Endodermal cell (in vitro differentiated cells): Measurements from ENCODE around the gene DHDDS. TPM values are rescaled to one million over a fixed set of nuclear protein-coding genes. Genes with fewer than 3 reads are reported as not detected.

Source experiments
- DNase-seq: peaks from one replicate; pipeline ENCODE4 v3.0.0-alpha.2; 2017
- H3K27ac ChIP-seq: 2 replicates; pipeline ENCODE4 v1.5.1; 2013; ENCODE audit warnings: mild to moderate bottlenecking, low read depth, low read length, moderate library complexity
- H3K27me3 ChIP-seq: 2 replicates; pipeline ENCODE4 v1.6.1; 2013; ENCODE audit warnings: mild to moderate bottlenecking, low read length, moderate library complexity; ENCODE audit not compliant: insufficient read depth, control insufficient read depth, poor library complexity, severe bottlenecking
- H3K36me3 ChIP-seq: 2 replicates; pipeline ENCODE4 v1.7.0; 2013; ENCODE audit warnings: mild to moderate bottlenecking, low read length, moderate library complexity; ENCODE audit not compliant: control insufficient read depth, insufficient read depth
- H3K4me1 ChIP-seq: one replicate; pipeline ENCODE4 v1.7.0; 2013; ENCODE audit warnings: low read length; ENCODE audit not compliant: control insufficient read depth, insufficient read depth
- H3K4me3 ChIP-seq: 2 replicates; pipeline ENCODE4 v1.5.1; 2013; ENCODE audit warnings: mild to moderate bottlenecking, low read length, moderate library complexity
- H3K9ac ChIP-seq: 2 replicates; pipeline ENCODE4 v1.6.1; 2013; ENCODE audit warnings: mild to moderate bottlenecking, low read length, moderate library complexity; ENCODE audit not compliant: poor library complexity, severe bottlenecking; ENCODE audit errors: extremely low read depth
- H3K9me3 ChIP-seq: 2 replicates; pipeline ENCODE4 v1.6.1; 2013; ENCODE audit warnings: mild to moderate bottlenecking, low read length, moderate library complexity; ENCODE audit not compliant: control insufficient read depth
- H3K27ac Mint-ChIP-seq: 2 replicates; pipeline ENCODE4 v1.8.0; 2020; ENCODE audit warnings: mixed read lengths
- H3K27me3 Mint-ChIP-seq: 2 replicates; pipeline ENCODE4 v1.8.0; 2021; ENCODE audit warnings: mild to moderate bottlenecking, mixed read lengths; ENCODE audit not compliant: insufficient read depth
- H3K36me3 Mint-ChIP-seq: 2 replicates; pipeline ENCODE4 v1.8.0; 2020; ENCODE audit warnings: low read depth, mixed read lengths
- H3K4me1 Mint-ChIP-seq: 2 replicates; pipeline ENCODE4 v1.8.0; 2020; ENCODE audit warnings: mixed read lengths
- H3K4me3 Mint-ChIP-seq: 2 replicates; pipeline ENCODE4 v1.8.0; 2020; ENCODE audit warnings: mild to moderate bottlenecking, moderate library complexity, mixed read lengths
- H3K9me3 Mint-ChIP-seq: 2 replicates; pipeline ENCODE4 v1.8.0; 2020; ENCODE audit warnings: mild to moderate bottlenecking, mixed read lengths
- WGBS, 2 experiments: methylation state at CpG; one replicate each; pipeline versions ENCODE4 v1.1.5 to v1.1.7; 2013; ENCODE audit warnings: missing lambda C conversion rate in 2 of 2, mixed read lengths in 1 of 2; ENCODE audit not compliant: insufficient coverage in 1 of 2, insufficient read length in 1 of 2; 5-methylcytosine and 5-hydroxymethylcytosine counted together
- total RNA-seq, 2 donors: library from RNA; stranded (reverse); fragmentation: NEBNext Ultra II Directional in 1 of 2; extraction: Animal tissue kit (Norgen Biotek cat#: 25700) in 1 of 2; gene quantifications; 2 replicates in 1 of 2; 3 replicates in 1 of 2; pipeline ENCODE4 v1.2.1, GENCODE V29; 2021
- TF ChIP-seq, protein P1 (sequence below): fragments of 200-600 bp; sonication (generic); conservative IDR thresholded peaks from 2 replicates; pipeline ENCODE4 v1.5.0; 2021; ENCODE audit warnings: antibody characterized with exemption, mild to moderate bottlenecking

The DHDDS gene
- total RNA-seq, 2 donors from 2014 or later, result 51.1 to 55.1 TPM

DNA sequence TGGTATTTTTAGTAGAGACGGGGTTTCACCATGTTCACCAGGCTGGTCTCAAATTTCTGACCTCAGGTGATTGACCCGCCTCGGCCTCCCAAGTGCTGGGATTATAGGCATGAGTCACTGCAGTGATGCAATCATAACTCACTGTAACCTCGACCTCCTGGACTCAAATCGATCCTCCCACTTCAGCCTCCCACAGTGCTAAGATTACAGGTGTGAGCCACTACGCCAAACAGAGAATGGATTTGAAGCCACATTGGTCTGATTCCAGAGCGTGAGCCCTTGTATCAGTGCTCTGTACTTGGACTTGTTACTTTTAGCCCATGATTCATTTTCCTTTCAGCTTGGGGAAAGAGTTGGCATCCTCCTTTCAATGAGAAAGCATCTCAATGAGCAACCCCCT lies 44.7 kb upstream of the DHDDS start:
- H3K4me3 ChIP-seq, result no peak overlapping the region
- Mint-ChIP-seq H3K4me1 (peaks cover 10% of the 10 kb centered on the region), H3K9me3 (no peaks in the 10 kb centered on the region), H3K36me3 (no peaks in the 10 kb centered on the region), H3K27ac (no peak overlapping the region), H3K27me3 (no peaks in the 10 kb centered on the region), H3K4me3 (no peak overlapping the region)
- no peaks in the 10 kb centered on the region for H3K36me3 ChIP-seq
- 87 to 88% methylated on average over 7 of the region's 7 CpGs for WGBS, 2 experiments
- no peak for DNase-seq
- no peaks in the 10 kb centered on the region for H3K27me3 ChIP-seq
- no peaks in the 10 kb centered on the region for H3K4me1 ChIP-seq
- no peak overlapping the region for H3K27ac ChIP-seq
- no peak overlapping the region for H3K9ac ChIP-seq
- no peaks in the 10 kb centered on the region for H3K9me3 ChIP-seq
- TF ChIP-seq, protein P1, sequence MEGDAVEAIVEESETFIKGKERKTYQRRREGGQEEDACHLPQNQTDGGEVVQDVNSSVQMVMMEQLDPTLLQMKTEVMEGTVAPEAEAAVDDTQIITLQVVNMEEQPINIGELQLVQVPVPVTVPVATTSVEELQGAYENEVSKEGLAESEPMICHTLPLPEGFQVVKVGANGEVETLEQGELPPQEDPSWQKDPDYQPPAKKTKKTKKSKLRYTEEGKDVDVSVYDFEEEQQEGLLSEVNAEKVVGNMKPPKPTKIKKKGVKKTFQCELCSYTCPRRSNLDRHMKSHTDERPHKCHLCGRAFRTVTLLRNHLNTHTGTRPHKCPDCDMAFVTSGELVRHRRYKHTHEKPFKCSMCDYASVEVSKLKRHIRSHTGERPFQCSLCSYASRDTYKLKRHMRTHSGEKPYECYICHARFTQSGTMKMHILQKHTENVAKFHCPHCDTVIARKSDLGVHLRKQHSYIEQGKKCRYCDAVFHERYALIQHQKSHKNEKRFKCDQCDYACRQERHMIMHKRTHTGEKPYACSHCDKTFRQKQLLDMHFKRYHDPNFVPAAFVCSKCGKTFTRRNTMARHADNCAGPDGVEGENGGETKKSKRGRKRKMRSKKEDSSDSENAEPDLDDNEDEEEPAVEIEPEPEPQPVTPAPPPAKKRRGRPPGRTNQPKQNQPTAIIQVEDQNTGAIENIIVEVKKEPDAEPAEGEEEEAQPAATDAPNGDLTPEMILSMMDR, result no peak

DNA sequence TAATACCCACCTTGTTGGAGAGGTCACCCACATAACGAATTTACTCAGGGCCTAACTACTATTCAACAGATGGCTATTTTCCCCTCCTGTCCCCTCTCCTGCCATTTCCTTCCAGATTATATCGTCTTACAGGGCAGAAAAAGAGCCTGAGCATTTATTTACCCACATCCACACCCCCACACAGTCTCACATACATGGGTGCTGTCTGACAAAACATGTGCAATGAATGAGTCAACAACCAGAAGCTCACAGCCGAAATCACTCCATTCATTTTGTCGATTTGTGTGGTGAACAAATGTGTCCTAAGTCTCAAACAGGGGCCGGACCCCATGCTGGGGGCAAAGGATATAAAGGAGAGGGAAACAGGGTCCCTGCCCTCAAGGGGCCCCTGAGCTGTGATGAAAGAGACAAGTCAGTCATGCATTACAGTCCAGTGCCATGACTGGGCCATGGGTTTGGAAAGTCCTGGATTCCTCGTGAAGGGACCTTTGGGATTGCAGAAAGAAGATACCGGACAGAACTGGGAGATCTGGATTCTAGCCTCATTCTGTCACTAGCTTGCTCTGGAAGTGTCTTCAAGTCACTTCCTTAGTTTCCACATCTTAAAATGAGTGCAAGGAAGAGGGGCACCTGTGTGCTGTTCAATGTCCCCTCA lies 43.2 kb upstream of the DHDDS start:
- H3K9me3 Mint-ChIP-seq, result no peaks in the 10 kb centered on the region
- Histone ChIP-seq H3K27ac (no peak overlapping the region), H3K27me3 (no peaks in the 10 kb centered on the region), H3K4me3 (no peak overlapping the region), H3K36me3 (no peaks in the 10 kb centered on the region), H3K4me1 (no peaks in the 10 kb centered on the region), H3K9ac (no peak overlapping the region), H3K9me3 (no peaks in the 10 kb centered on the region)
- no peaks in the 10 kb centered on the region for H3K36me3 Mint-ChIP-seq
- TF ChIP-seq, protein P1, result no peak
- H3K4me3 Mint-ChIP-seq, result no peak overlapping the region
- WGBS, 2 experiments, result 92 to 100% methylated on average over 6 to 7 of the region's 7 CpGs
- peaks cover 17% of the 10 kb centered on the region for H3K4me1 Mint-ChIP-seq
- no peak for DNase-seq
- H3K27me3 Mint-ChIP-seq, result no peaks in the 10 kb centered on the region
- H3K27ac Mint-ChIP-seq, result no peak overlapping the region

DNA sequence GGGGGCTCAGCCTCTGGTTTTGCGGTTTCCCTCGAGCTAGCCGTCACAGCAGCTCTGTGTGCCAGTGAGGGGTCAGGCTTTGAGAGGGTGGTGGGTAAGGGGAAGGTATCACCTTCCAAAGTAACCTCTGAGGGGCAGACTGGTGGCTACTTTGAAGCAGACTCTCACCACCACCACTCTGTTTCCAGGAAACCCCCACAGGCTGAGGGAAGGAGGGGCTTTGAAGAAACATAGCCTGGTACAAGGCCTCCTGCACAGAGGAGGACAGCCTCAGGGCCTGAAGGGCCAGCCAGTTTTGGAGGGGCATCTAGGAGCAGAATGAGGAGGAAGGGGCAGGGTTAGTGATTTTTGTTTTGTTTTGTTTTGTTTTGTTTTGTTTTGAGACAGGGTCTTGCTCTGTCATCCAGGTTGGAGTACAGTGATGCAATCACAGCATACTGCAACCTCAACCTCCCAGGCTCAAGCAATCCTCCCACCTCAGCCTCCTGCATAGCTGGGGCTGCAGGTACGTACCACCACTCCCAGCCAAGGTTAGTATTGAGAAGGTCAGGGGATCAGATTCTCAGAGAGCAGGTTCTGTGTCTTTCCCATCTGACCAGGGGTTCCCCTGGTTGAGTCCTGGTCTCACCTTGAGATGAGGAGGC lies 42.4 kb upstream of the DHDDS start:
- WGBS, 2 experiments, result 79 to 100% methylated on average over 1 to 4 of the region's 4 CpGs
- no peaks in the 10 kb centered on the region for H3K4me1 ChIP-seq
- H3K36me3 ChIP-seq, result no peaks in the 10 kb centered on the region
- no peak overlapping the region for H3K9ac ChIP-seq
- no peak for DNase-seq
- H3K9me3 Mint-ChIP-seq, result no peaks in the 10 kb centered on the region
- H3K27ac Mint-ChIP-seq, result no peak overlapping the region
- no peaks in the 10 kb centered on the region for H3K27me3 ChIP-seq
- no peak overlapping the region for H3K4me3 Mint-ChIP-seq
- no peaks in the 10 kb centered on the region for H3K9me3 ChIP-seq
- H3K4me3 ChIP-seq, result no peak overlapping the region
- no peaks in the 10 kb centered on the region for H3K36me3 Mint-ChIP-seq
- H3K27ac ChIP-seq, result no peak overlapping the region
- no peaks in the 10 kb centered on the region for H3K27me3 Mint-ChIP-seq
- TF ChIP-seq, protein P1, result no peak
- H3K4me1 Mint-ChIP-seq, result peaks cover 17% of the 10 kb centered on the region
